GM19193 (cell line): ENCODE measurements around the gene MORC4.

Experiments
- POLR2A ChIP-seq: IDR thresholded peaks from 4 replicates; pipeline ENCODE4 v1.6.1; 2011; ENCODE audit not compliant: insufficient read depth, insufficient read length; ENCODE audit errors: extremely low read depth

Gene MORC4

DNA sequence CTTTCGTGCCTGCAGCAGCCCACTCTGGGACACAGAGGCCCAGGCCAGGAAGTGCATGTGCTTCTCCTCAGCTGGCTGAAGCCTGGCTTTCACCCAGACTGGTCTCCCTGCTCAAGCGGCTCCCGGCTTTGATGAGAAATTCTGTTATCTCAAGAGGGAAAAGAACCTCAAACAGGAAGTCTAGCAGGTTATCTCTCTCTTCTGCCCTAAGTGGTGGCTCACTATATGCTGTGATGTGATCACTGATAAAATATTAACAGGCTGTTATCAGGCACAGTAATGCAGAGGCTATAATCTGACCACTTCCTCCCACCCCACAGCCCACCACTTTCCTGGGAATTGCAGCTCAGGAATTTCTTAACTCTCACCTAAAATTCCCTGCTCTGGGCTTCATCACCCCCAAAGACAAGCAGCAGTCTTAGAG lies 66.5 kb downstream of the MORC4 start:
- no peak for TF ChIP-seq POLR2A

GRCh38 chrX:106932960-106933537 lies 67.0 kb downstream of the MORC4 start:
- no peak for TF ChIP-seq POLR2A

- no peak for TF ChIP-seq POLR2A
These were observed 67.5 kb downstream of the MORC4 start for GRCh38 chrX:106932492-106932923.

- no peak for TF ChIP-seq POLR2A
These were observed 68.1 kb downstream of the MORC4 start for GRCh38 chrX:106931831-106932491.

- no peak for TF ChIP-seq POLR2A
These were observed 71.8 kb downstream of the MORC4 start for GRCh38 chrX:106928227-106928626.

GRCh38 chrX:106927700-106928099 lies 72.3 kb downstream of the MORC4 start:
- no peak for TF ChIP-seq POLR2A

DNA sequence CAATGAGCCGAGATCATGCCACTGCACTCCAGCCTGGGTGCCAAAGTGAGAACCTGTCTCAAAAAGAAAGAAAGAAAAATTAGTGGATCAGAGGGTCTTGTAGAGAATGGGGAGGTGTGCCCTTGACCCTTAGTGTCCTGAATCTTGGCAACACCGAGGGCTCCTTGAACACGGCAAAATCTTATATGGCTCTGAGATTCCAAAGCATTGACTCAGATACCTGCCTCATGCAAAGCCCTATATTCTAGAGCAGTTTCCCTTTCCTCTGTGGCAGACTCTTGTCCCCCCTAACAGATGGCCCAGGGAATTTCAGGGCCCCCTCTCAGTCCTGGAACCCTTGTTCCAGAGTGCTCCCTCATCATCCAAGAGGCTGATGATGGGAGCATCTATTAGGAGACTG lies 73.0 kb downstream of the MORC4 start:
- no peak for TF ChIP-seq POLR2A

DNA sequence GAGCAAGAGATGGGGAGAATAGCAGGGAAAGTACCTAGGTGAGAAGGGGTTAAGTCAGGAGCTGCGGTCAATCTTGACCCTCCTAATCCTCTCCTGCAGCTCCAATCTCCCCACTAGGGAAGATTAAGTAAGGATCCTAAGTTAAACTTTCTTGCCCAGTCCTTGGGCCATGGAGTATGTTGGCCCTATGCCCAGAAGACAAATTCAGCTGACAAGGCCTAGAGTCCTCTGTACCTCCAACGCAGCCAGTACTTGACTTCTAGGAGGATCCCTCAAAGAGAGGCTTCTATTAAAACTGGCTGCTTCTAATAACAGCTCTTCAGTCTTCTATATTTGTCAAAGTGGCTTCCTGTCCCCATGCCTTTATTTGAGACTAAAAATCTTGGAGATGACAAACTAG lies 78.4 kb downstream of the MORC4 start:
- TF ChIP-seq POLR2A = no peak

DNA sequence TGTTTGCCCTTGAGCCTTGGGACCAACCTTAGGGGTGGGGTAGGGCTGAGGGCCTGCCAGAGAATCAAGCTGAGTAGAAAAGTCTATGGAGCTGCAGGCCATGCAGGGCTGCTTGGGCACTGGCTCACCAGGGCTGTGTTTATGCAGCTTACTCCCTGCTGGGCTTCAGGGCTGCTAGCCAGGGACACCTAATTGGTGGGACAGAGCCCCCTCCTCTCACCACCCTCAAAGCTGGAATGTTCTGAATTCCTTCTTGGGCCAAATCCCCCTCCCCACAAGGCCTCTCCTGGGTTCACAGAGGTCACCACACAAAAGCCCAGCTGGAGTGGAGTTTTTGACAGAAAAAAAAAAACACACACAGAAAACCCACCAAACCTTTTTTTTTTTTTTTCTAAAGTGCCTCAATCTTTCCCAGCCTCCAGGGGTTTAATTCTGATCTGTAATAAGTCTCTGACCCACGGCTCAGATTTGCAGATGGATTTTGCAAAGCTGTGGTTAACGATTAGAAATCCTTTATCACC lies 80.0 kb downstream of the MORC4 start, which contains the start of gene CLDN2:
TSS of gene CLDN2 (plus strand) at position 471 of the 521 bp plus-strand sequence. CDS start 7,827 bp downstream, outside the sequence.
- TF ChIP-seq POLR2A = no peak

DNA sequence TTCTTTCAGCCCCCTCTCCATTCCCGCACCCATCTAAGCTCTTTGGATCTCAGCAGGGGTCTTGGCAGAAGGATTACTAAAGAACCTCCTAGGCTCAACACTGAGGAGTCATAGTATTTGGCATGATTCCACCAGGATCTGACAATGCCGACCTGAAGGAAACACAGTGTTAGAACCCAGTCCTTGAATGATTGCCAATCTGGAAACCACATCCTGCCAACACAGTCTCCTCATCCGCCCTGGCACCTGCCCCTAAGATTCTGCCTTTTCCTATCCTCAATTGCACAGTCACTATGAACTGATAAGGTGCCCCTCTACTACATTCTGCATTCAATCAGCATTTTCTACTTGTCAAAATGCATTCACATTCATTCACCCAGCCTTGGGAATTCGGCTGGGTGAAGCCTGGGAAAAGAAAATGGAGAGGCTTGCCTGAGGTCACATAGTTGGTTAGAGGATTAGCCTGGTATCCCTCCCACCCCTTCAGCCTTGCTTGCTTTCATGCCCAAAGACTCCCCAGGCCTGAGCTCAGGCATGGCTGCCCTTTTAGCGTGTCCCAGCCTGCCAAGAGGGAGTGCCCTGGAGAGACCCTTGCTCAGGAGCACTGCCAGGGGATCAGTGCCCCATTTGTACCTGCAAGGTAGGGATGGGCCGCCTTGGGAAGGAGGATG lies 82.0 kb downstream of the MORC4 start:
- TF ChIP-seq POLR2A = no peak

DNA sequence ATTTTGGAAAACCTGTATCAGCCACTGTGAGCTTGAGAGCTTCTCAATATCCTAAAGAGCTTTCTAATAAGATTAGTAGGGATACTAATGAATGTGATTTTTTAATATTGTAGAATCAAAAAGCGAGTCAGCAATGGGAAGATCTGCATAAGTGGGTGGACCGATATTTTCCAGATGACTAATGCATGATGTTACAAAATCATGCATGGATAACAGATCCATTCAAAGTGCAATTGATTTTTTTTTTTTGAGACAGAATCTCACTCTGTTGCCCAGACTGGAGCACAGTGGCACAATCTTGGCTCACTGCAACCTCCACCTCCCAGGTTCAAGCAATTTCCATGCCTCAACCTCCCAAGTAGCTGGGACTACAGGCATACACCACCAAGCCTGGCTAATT lies 87.1 kb downstream of the MORC4 start:
- TF ChIP-seq POLR2A = no peak

DNA sequence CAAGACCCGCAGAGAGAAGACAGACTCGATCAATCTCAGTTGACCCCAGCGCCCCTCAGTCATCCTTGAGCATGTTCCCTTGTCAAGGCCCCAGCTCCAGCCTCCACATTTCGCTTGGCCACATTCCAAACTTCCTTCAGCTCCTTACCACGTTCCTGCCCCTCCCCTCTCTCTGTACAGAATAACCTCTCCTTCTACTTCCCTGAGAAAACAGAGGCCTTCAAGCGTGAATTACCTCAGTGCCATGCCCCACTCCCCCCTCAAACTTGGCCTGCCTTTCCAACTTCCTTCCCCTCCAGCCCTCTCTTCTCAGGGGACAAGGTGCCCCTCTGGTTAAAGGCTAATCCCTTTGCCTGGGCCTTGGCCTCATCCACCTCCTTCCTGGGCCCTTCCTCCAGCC lies 93.7 kb downstream of the MORC4 start:
- no peak for TF ChIP-seq POLR2A

DNA sequence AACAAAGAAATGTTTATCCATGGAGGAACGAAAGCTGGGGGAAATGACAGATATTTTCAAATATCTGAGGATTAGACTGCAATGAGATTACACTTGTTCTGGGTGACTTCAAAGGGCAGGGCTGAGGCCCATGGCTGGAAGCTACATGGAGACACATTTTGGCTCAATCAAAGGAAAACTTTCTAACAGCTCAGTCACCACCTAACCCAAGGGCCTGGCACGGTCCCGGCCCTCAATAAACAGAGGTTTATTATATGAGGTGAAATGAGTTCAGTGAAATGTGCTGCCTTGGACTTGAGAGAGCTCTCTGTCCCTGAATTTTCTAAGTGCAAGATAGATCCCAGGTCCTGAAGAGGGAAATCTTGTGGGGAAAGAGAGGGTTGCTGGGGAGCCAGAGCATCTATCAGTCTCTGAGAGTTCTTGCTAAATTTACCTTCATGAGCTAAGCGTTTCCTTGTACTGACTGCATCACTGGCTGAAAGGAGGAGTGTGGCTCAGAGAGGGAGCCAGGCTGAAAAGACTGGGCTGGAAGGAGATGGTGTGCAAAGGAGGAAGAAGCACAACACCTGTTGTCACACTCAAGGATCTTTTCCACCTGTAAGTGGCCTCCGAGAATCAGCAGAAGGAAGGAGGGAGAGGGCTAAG lies 94.8 kb downstream of the MORC4 start:
- TF ChIP-seq POLR2A = no peak

- TF ChIP-seq POLR2A = no peak
These were observed 96.0 kb downstream of the MORC4 start for GRCh38 chrX:106903856-106904528.
